GM12874 (cell line): Measurements from ENCODE around the gene ACP6.

ENCODE experiments used
- TF ChIP-seq, protein P1 (sequence below): IDR thresholded peaks from 2 replicates; pipeline ENCODE4 v1.5.1; 2011; ENCODE audit warnings: low read depth, mild to moderate bottlenecking, control low read depth, low read length, moderate library complexity; ENCODE audit not compliant: insufficient read depth

Gene ACP6

DNA sequence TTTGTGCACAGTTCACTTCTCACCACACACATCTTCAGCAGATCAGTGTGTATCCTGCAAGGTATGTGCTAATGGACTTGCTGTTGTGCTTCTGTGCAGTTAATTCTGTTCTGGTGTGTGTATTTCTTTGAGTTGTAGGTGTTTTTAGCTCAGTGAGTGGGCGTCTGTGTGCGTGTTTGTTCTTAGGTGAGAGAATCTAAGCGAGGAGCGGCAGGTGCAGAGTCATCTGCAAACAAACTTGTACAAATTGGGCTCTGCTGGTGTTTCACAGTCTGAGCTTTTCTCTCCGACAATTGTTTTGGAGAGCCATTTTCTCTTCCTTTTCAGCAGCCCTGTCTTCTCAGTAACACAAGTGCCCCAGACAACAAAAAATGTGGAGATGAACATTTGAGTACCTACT is 43.6 kb downstream of the ACP6 start:
- TF ChIP-seq, protein P1, sequence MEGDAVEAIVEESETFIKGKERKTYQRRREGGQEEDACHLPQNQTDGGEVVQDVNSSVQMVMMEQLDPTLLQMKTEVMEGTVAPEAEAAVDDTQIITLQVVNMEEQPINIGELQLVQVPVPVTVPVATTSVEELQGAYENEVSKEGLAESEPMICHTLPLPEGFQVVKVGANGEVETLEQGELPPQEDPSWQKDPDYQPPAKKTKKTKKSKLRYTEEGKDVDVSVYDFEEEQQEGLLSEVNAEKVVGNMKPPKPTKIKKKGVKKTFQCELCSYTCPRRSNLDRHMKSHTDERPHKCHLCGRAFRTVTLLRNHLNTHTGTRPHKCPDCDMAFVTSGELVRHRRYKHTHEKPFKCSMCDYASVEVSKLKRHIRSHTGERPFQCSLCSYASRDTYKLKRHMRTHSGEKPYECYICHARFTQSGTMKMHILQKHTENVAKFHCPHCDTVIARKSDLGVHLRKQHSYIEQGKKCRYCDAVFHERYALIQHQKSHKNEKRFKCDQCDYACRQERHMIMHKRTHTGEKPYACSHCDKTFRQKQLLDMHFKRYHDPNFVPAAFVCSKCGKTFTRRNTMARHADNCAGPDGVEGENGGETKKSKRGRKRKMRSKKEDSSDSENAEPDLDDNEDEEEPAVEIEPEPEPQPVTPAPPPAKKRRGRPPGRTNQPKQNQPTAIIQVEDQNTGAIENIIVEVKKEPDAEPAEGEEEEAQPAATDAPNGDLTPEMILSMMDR = no peak

DNA sequence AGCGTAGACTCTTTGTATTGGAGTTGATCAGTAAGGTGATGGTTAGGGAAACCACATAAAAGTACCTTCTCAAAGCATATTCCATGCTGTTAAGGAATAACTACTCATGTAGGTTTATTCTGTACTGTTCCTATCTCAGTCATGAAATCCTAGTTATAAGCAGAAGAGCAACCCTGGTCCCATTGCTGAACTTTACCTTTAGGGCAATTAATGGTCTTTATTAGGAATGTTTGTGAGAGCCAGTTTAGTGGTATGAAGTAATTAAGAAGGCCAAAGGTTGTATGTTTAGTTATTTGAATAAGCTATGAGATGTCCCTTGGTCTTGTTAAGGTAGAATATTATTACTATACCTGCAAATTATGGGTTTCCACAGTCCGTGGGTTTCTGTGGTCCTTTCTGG is 44.0 kb downstream of the ACP6 start:
- TF ChIP-seq, protein P1 = no peak

DNA sequence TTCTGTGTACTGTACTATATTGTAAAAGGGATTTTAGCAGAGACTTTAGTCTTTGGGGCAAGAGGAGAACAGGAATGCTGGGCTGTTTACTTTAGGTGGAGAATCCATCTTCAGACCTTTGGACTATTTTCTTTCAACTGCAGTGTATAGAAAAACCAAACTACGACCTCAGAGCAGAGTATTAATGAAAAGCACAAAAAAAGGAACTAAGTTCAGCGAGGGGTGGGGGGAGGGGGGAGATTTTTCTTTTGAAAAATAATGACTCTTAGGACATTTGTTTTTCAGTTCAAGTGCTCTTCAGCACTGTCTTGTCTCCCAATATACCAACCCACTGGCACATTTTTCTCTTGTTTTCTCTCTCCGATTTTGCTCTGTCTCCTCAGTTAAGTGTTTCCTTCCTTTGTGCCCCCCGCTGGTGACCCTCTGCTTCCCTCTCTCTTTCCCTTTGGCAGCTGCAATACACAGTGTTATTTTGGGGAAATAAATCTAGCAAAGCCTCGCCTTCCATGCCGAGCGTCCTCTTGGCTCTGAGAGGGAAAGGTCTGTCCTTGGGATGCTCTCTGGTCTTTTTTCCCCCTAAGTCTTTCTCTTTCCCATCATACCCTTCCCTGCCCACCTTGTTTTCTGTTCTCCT is 44.8 kb downstream of the ACP6 start:
- TF ChIP-seq, protein P1 = no peak

DNA sequence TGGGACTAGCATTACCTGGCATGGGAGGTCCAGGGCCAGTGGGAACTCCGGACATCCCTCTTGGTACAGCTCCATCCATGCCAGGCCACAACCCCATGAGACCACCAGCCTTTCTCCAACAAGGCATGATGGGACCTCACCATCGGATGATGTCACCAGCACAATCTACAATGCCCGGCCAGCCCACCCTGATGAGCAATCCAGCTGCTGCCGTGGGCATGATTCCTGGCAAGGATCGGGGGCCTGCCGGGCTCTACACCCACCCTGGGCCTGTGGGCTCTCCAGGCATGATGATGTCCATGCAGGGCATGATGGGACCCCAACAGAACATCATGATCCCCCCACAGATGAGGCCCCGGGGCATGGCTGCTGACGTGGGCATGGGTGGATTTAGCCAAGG is 45.8 kb downstream of the ACP6 start:
- TF ChIP-seq, protein P1 = no peak

DNA sequence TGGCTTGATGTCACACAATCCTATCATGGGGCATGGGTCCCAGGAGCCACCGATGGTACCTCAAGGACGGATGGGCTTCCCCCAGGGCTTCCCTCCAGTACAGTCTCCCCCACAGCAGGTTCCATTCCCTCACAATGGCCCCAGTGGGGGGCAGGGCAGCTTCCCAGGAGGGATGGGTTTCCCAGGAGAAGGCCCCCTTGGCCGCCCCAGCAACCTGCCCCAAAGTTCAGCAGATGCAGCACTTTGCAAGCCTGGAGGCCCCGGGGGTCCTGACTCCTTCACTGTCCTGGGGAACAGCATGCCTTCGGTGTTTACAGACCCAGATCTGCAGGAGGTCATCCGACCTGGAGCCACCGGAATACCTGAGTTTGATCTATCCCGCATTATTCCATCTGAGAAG is 46.3 kb downstream of the ACP6 start:
- TF ChIP-seq, protein P1 = no peak

DNA sequence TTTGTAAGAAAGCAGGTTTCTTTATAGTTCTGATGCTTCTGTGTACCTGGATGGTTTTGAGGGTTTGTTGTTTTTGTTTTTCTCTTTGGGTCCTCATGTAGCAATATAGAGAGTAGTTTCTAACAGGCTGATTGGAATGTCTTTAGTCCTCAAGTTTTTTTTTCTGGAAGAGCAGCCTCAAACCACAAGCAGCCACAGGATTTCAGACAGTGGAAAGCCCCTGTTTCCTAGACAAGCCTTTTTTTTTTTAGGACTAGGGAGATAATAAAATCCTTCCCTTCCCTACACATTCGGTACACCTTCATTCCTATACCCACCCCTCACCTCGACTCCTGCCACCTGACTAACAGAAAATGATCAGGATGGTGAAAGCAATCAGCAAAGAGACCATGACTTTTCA is 47.6 kb downstream of the ACP6 start:
- TF ChIP-seq, protein P1 = no peak

DNA sequence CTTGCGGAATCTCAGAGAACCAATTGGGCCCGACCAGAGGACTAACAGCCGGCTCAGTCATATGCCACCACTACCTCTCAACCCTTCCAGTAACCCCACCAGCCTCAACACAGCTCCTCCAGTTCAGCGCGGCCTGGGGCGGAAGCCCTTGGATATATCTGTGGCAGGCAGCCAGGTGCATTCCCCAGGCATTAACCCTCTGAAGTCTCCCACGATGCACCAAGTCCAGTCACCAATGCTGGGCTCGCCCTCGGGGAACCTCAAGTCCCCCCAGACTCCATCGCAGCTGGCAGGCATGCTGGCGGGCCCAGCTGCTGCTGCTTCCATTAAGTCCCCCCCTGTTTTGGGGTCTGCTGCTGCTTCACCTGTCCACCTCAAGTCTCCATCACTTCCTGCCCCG is 49.8 kb downstream of the ACP6 start:
- TF ChIP-seq, protein P1 = no peak
